H1 (cell line): ENCODE results near the gene VPS13D. TPM values are rescaled to one million over a fixed set of nuclear protein-coding genes. Genes with fewer than 3 reads are reported as not detected.

ENCODE experiments used
- CTCF ChIA-PET: fragments of 300-600 bp; sonication (Branson Sonifier 250); formaldehyde crosslinking; loops from one replicate; lab custom pipeline; 2021; ENCODE audit not compliant: partially characterized antibody; lab: Charles Lee
- POLR2A ChIA-PET: fragments of 300-600 bp; sonication (Branson Sonifier 250); formaldehyde crosslinking; loops from one replicate; lab custom pipeline; 2021; ENCODE audit warnings: inconsistent platforms; ENCODE audit not compliant: partially characterized antibody; lab: Charles Lee
- DNase-seq, 2 experiments: peaks; one replicate each; pipeline versions ENCODE4 v3.0.0 to v3.0.0-alpha.2; 2010 to 2022; ENCODE audit warnings: low spot score in 2 of 2, low read depth in 1 of 2, mixed read lengths in 1 of 2
- FAIRE-seq: peaks from 2 replicates; lab custom pipeline; 2011; peaks lifted over from hg19 to GRCh38; lab: Jason Lieb, UNC
- H2AFZ ChIP-seq: 2 replicates; pipeline ENCODE4 v1.8.1; 2012; ENCODE audit warnings: low read length, inconsistent platforms
- H2AK5ac ChIP-seq: 2 replicates; pipeline ENCODE4 v1.6.1; 2013; ENCODE audit warnings: low read depth, low read length
- H2BK120ac ChIP-seq: replicated peaks from 2 replicates; pipeline ENCODE3; 2013; ENCODE audit warnings: low read depth, low read length, inconsistent platforms
- H2BK12ac ChIP-seq: 2 replicates; pipeline ENCODE4 v1.6.1; 2013; ENCODE audit warnings: low read depth, low read length
- H2BK15ac ChIP-seq: 2 replicates; pipeline ENCODE4 v1.6.1; 2013; ENCODE audit warnings: low read length
- H2BK20ac ChIP-seq: 2 replicates; pipeline ENCODE4 v1.6.1; 2013; ENCODE audit warnings: low read length
- H2BK5ac ChIP-seq: 2 replicates; pipeline ENCODE4 v1.6.1; 2013; ENCODE audit warnings: low read depth, low read length
- H3K14ac ChIP-seq: 2 replicates; pipeline ENCODE4 v1.6.1; 2013; ENCODE audit warnings: inconsistent platforms; ENCODE audit not compliant: insufficient read length
- H3K18ac ChIP-seq: 2 replicates; pipeline ENCODE4 v1.6.1; 2013; ENCODE audit warnings: low read length; ENCODE audit errors: extremely low read depth
- H3K23ac ChIP-seq: 2 replicates; pipeline ENCODE4 v1.6.1; 2013; ENCODE audit warnings: inconsistent platforms; ENCODE audit not compliant: insufficient read length
- H3K23me2 ChIP-seq: 2 replicates; pipeline ENCODE4 v1.6.1; 2013; ENCODE audit warnings: low read depth, low read length
- H3K27ac ChIP-seq: 2 replicates; pipeline ENCODE4 v1.6.1; 2011; ENCODE audit warnings: low read depth, low read length, inconsistent platforms
- H3K27me3 ChIP-seq, 4 experiments: replicated peaks in 1 of 4; 1 replicate in 1 of 4; 2 replicates in 3 of 4; pipeline versions ENCODE4 v1.6.1 to v1.8.1; 2011 to 2013; ENCODE audit warnings: low read length in 3 of 4, mild to moderate bottlenecking in 3 of 4, inconsistent platforms in 2 of 4, mixed read lengths in 2 of 4, moderate library complexity in 1 of 4; ENCODE audit not compliant: control insufficient read depth in 3 of 4, insufficient read depth in 3 of 4; ENCODE audit errors: extremely low read depth in 1 of 4
- H3K36me3 ChIP-seq, 4 experiments: 2 replicates each; pipeline versions ENCODE4 v1.6.1 to v1.8.1; 2011 to 2013; ENCODE audit warnings: mild to moderate bottlenecking in 4 of 4, low read length in 3 of 4, moderate library complexity in 2 of 4, control low read depth in 1 of 4, inconsistent platforms in 1 of 4; ENCODE audit not compliant: insufficient read depth in 4 of 4, control insufficient read depth in 2 of 4
- H3K4ac ChIP-seq: replicated peaks from 2 replicates; pipeline ENCODE3; 2013; ENCODE audit warnings: low read length, low read depth, mixed read lengths, inconsistent platforms; ENCODE audit not compliant: insufficient read length
- H3K4me1 ChIP-seq, 4 experiments: replicated peaks in 1 of 4; 1 replicate in 1 of 4; 2 replicates in 3 of 4; pipeline versions ENCODE4 v1.6.1 to v1.8.1; 2011 to 2013; ENCODE audit warnings: low read length in 3 of 4, inconsistent platforms in 2 of 4, mixed read lengths in 1 of 4; ENCODE audit not compliant: insufficient read depth in 4 of 4, control insufficient read depth in 3 of 4
- H3K4me2 ChIP-seq, 2 experiments: 2 replicates each; pipeline versions ENCODE4 v1.6.1 to v1.8.1; 2011 to 2013; ENCODE audit warnings: low read depth in 2 of 2, low read length in 2 of 2, control low read depth in 1 of 2, inconsistent platforms in 1 of 2, mild to moderate bottlenecking in 1 of 2; ENCODE audit not compliant: insufficient read depth in 1 of 2
- H3K4me3 ChIP-seq, 4 experiments: fragments of 200-600, 300-600 bp in 1 of 4; sonication (generic), shearing (Covaris generic), sonication (Bioruptor Twin) in 1 of 4; 2 replicates each; pipeline versions ENCODE4 v1.5.1 to v1.8.1; 2011 to 2016; ENCODE audit warnings: low read length in 4 of 4, low read depth in 3 of 4, control low read depth in 2 of 4, inconsistent platforms in 2 of 4, mild to moderate bottlenecking in 2 of 4, mixed read lengths in 1 of 4, moderate library complexity in 1 of 4; ENCODE audit not compliant: insufficient read depth in 2 of 4; ENCODE audit errors: extremely low read depth in 1 of 4
- H3K56ac ChIP-seq: replicated peaks from 2 replicates; pipeline ENCODE3; 2013; ENCODE audit warnings: low read depth, mild to moderate bottlenecking, mixed read lengths, low read length, inconsistent platforms; ENCODE audit not compliant: insufficient read length
- H3K79me1 ChIP-seq: 2 replicates; pipeline ENCODE4 v1.6.1; 2013; ENCODE audit warnings: low read depth, low read length, control low read depth
- H3K79me2 ChIP-seq, 2 experiments: 2 replicates each; pipeline versions ENCODE4 v1.6.1 to v1.8.1; 2012 to 2013; ENCODE audit warnings: low read length in 2 of 2, mild to moderate bottlenecking in 2 of 2, inconsistent platforms in 1 of 2; ENCODE audit not compliant: insufficient read depth in 2 of 2, control insufficient read depth in 1 of 2
- H3K9ac ChIP-seq, 4 experiments: replicated peaks in 1 of 4; 1 replicate in 1 of 4; 2 replicates in 3 of 4; pipeline versions ENCODE4 v1.6.1 to v1.8.1; 2011 to 2013; ENCODE audit warnings: low read depth in 3 of 4, low read length in 3 of 4, control low read depth in 2 of 4, mild to moderate bottlenecking in 2 of 4, moderate library complexity in 2 of 4, inconsistent platforms in 1 of 4; ENCODE audit errors: extremely low read depth in 1 of 4
- H3K9me3 ChIP-seq, 2 experiments: 2 replicates each; pipeline versions ENCODE4 v1.6.1 to v1.8.1; 2012 to 2013; ENCODE audit warnings: mild to moderate bottlenecking in 2 of 2, moderate library complexity in 2 of 2, control low read depth in 1 of 2, inconsistent platforms in 1 of 2, low read depth in 1 of 2, low read length in 1 of 2, mixed read lengths in 1 of 2; ENCODE audit not compliant: insufficient read depth in 2 of 2
- H4K20me1 ChIP-seq, 2 experiments: replicated peaks in 1 of 2; 2 replicates each; pipeline versions ENCODE3 to v1.8.1; 2011 to 2013; ENCODE audit warnings: inconsistent platforms in 2 of 2, low read length in 2 of 2, mild to moderate bottlenecking in 1 of 2; ENCODE audit not compliant: insufficient read depth in 2 of 2, control insufficient read depth in 1 of 2
- H4K5ac ChIP-seq: 2 replicates; pipeline ENCODE4 v1.6.1; 2013; ENCODE audit warnings: low read length, low read depth, mixed read lengths, inconsistent platforms; ENCODE audit not compliant: insufficient read length
- H4K8ac ChIP-seq: 2 replicates; pipeline ENCODE4 v1.8.0; 2013; ENCODE audit warnings: mild to moderate bottlenecking, moderate library complexity, low read length, inconsistent platforms; ENCODE audit not compliant: insufficient read depth; ENCODE audit errors: extremely low read depth
- H4K91ac ChIP-seq: replicated peaks from 2 replicates; pipeline ENCODE3; 2013; ENCODE audit warnings: low read length, mixed read lengths, inconsistent platforms; ENCODE audit not compliant: insufficient read length
- BRCA1 ChIP-seq: IDR thresholded peaks from 2 replicates; pipeline ENCODE4 v1.6.1; 2012; ENCODE audit warnings: low read depth, low read length, improper control_type of control experiment
- EGR1 ChIP-seq: IDR thresholded peaks from 2 replicates; pipeline ENCODE4 v1.6.1; 2011; ENCODE audit warnings: low read depth, low read length, borderline replicate concordance
- EZH2 ChIP-seq: fragments of 200-600 bp; sonication (generic); IDR thresholded peaks from 2 replicates; pipeline ENCODE4 v1.7.1; 2012; ENCODE audit warnings: low read depth, mild to moderate bottlenecking, moderate library complexity, low read length, inconsistent platforms; ENCODE audit not compliant: severe bottlenecking
- HDAC2 ChIP-seq, 2 experiments: fragments of 300-600 bp in 1 of 2; sonication (generic) in 1 of 2; IDR thresholded peaks; 2 replicates each; pipeline ENCODE4 v1.6.1; 2011 to 2012; ENCODE audit warnings: low read depth in 2 of 2, low read length in 2 of 2, mild to moderate bottlenecking in 2 of 2, moderate library complexity in 2 of 2, borderline replicate concordance in 1 of 2, inconsistent platforms in 1 of 2
- NRF1 ChIP-seq: IDR thresholded peaks from 2 replicates; pipeline ENCODE4 v1.6.1; 2011; ENCODE audit warnings: mild to moderate bottlenecking, low read depth, low read length, improper control_type of control experiment
- PHF8 ChIP-seq: fragments of 200-600 bp; sonication (generic); conservative IDR thresholded peaks from 2 replicates; pipeline ENCODE4 v1.7.1; 2012; ENCODE audit warnings: low read depth, mild to moderate bottlenecking, inconsistent platforms, low read length, moderate library complexity
- RXRA ChIP-seq: IDR thresholded peaks from 2 replicates; pipeline ENCODE4 v1.6.1; 2011; ENCODE audit warnings: low read depth, mild to moderate bottlenecking, low read length, moderate library complexity; ENCODE audit not compliant: insufficient read depth
- SP4 ChIP-seq: IDR thresholded peaks from 2 replicates; pipeline ENCODE4 v1.6.1; 2012; ENCODE audit warnings: low read length, inconsistent platforms
- TBP ChIP-seq: IDR thresholded peaks from 2 replicates; pipeline ENCODE4 v1.6.1; 2011; ENCODE audit warnings: low read depth, low read length, improper control_type of control experiment
- TCF12 ChIP-seq: IDR thresholded peaks from 2 replicates; pipeline ENCODE4 v1.6.1; 2011; ENCODE audit warnings: low read depth, mild to moderate bottlenecking, low read length
- YY1 ChIP-seq: IDR thresholded peaks from 2 replicates; pipeline ENCODE4 v1.6.1; 2011; ENCODE audit warnings: low read depth, mild to moderate bottlenecking, low read length
- WGBS, 2 experiments: shearing (Covaris generic) in 1 of 2; methylation state at CpG; one replicate each; pipeline versions ENCODE4 v1.1.6 to v1.1.7; 2013 to 2015; ENCODE audit warnings: low lambda C conversion rate in 2 of 2, mixed read lengths in 2 of 2, inconsistent platforms in 1 of 2, low coverage in 1 of 2, missing lambda C conversion rate in 1 of 2; ENCODE audit not compliant: insufficient replicate concordance in 2 of 2, insufficient coverage in 1 of 2, insufficient read length in 1 of 2; ENCODE audit errors: extremely low coverage in 1 of 2, missing lambda C conversion rate in 1 of 2; 5-methylcytosine and 5-hydroxymethylcytosine counted together
- polyA plus RNA-seq, 7 experiments: library from polyadenylated mRNA; depleted of rRNA in 3 of 7; stranded (reverse) in 5 of 7; unstranded in 2 of 7; fragments of >200 nt in 5 of 7; fragments of 200-250 nt in 2 of 7; gene quantifications; 1 replicate in 5 of 7; 2 replicates in 1 of 7; 4 replicates in 1 of 7; pipeline versions ENCODE4 v1.2.1 to v1.2.3, GENCODE V29; 2011 to 2013; ENCODE audit warnings: missing spikeins in 2 of 7, mixed read lengths in 2 of 7
- total RNA-seq: library from RNA; stranded (reverse); fragmentation: NEBNext Ultra II Directional; extraction: Animal tissue kit (Norgen Biotek cat#: 25700); gene quantifications from 2 replicates; pipeline ENCODE4 v1.2.1, GENCODE V29; 2021
- TF ChIP-seq, protein P1 (sequence below): IDR thresholded peaks from 2 replicates; pipeline ENCODE4 v1.6.1; 2012; ENCODE audit warnings: inconsistent platforms
- TF ChIP-seq, protein P2 (sequence below): IDR thresholded peaks from 2 replicates; pipeline ENCODE4 v1.6.1; 2012; ENCODE audit warnings: inconsistent platforms

The VPS13D gene
- total and polyA plus RNA-seq, 2 of the 8 experiments (the other 6 are each of a cell fraction or from before 2014, with no cell fraction given): 10.9 to 31.2 TPM

DNA sequence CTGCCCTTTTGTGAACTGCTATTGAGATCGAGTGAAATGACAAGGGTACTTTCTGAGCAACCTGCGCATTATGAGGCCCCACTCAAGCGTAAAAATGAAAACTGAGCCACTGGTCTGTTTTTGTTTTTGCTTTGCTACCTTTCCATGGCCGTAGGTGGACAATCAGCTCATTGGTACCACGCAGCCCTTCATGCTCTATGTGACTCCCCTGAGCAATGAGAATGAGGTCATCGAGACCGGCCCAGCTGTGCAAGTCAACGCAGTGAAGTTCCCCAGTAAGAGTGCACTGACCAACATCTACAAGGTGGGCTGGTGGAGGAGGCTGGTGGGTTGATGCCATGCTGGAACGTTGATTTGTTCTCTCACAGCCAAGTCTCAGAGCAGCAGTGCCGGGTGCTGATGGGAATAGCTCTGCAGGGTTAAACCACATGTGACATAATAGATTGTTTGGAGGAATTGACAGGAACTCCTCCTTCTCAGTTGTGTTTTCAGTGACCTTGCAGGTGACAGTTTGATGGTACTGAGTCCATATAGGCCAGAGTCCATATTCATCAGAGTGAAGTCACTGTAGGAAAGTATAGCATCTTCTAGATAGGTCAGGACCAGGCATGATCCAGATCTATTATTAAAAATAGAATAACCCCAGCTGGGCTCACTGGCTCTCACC lies 170.3 kb downstream of the VPS13D start:
- Histone ChIP-seq H3K27me3 (no peaks in the 10 kb centered on the region), H2AFZ (no peak overlapping the region), H2BK12ac (no peak overlapping the region), H2BK120ac (no peak overlapping the region), H4K20me1 (no peaks in the 10 kb centered on the region), H2BK5ac (no peak overlapping the region), H3K36me3 (peaks cover 2 to 19% (median 7%) of the 10 kb centered on the region in 4 experiments; a peak in 5 of 8 replicates), H3K9me3 (no peaks in the 10 kb centered on the region), H3K9ac (no peak overlapping the region), H3K23me2 (no peaks in the 10 kb centered on the region), H3K4ac (no peak overlapping the region), H2AK5ac (no peak overlapping the region), H3K4me2 (no peak overlapping the region), H4K5ac (no peak overlapping the region), H3K56ac (no peak overlapping the region), H3K27ac (no peak overlapping the region), H3K4me1 (no peaks in the 10 kb centered on the region), H3K23ac (no peak overlapping the region), H3K4me3 (no peak overlapping the region), H4K8ac (no peak overlapping the region), H3K18ac (no peak overlapping the region), H2BK20ac (no peak overlapping the region), H3K79me2 (no peaks in the 10 kb centered on the region), H3K14ac (no peak overlapping the region), H3K79me1 (no peaks in the 10 kb centered on the region; the same call in 1 of the 2 replicates), H4K91ac (no peak overlapping the region), H2BK15ac (no peak overlapping the region)
- POLR2A ChIA-PET: no interaction called here
- CTCF ChIA-PET: interaction anchor here (1.2 kb wide), 1 partner anchor 23 kb away, joined by 3 read pairs; no protein-coding TSS in a partner anchor
- WGBS, 2 experiments: 95% methylated on average over 10 of the region's 10 CpGs; no CpG with 5 or more reads in 1 of the 2 experiments
- no peak for FAIRE-seq
- no peak for DNase-seq
- TF ChIP-seq PHF8 (no peak), YY1 (no peak), RXRA (no peak), TCF12 (no peak), NRF1 (no peak), EZH2 (no peak), EGR1 (no peak), TBP (no peak), BRCA1 (no peak), SP4 (no peak), HDAC2 (IDR thresholded peaks at IDR 0.05; ENCODE audit: borderline replicate concordance in 1 of 2, low read depth in 2 of 2, low read length in 2 of 2) (no peak)
- TF ChIP-seq, protein P1, sequence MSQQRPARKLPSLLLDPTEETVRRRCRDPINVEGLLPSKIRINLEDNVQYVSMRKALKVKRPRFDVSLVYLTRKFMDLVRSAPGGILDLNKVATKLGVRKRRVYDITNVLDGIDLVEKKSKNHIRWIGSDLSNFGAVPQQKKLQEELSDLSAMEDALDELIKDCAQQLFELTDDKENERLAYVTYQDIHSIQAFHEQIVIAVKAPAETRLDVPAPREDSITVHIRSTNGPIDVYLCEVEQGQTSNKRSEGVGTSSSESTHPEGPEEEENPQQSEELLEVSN: no peak
- TF ChIP-seq, protein P2, sequence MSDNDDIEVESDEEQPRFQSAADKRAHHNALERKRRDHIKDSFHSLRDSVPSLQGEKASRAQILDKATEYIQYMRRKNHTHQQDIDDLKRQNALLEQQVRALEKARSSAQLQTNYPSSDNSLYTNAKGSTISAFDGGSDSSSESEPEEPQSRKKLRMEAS: no peak
